ENCODE measurements around the gene GLOD5. TPM values are rescaled to one million over a fixed set of nuclear protein-coding genes. Genes with fewer than 3 reads are reported as not detected.

GLOD5 gene
- total RNA-seq, 2 donors from 2014 or later, result not detected

DNA sequence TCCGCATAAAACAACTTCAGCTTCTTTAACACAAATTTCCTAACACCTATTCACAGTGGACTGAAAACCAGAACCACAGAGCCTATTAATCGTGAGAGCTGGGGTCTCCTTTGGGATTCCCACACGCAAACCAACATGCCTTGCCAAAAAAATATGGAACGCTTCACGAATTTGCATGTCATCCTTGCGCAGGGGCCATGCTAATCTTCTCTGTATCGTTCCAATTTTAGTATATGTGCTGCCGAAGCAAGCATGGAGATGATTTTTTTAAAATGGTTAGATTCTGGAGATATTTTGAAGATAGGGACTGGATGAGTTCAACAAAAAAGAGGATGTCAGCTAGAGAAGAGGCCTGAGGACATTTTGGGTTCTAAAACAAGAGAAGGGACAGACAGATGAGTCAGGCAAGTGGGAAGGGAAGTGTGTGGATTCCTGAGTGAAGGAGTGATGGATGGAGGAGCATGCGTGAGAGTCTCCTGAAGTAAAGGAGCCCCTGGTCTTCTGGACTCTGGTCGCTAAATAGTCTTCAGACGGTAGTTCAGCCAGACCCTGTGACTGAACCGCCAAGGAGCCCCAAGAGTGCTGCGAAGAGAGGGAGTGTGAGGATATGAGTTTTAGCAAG, 15.4 kb downstream of the GLOD5 start:
- Mint-ChIP-seq H3K4me3 (no peak overlapping the region), H3K4me1 (ENCODE audit: low read depth) (no peaks in the 10 kb centered on the region)
- no peak for ATAC-seq (replicated peaks in 1 of 2)

DNA sequence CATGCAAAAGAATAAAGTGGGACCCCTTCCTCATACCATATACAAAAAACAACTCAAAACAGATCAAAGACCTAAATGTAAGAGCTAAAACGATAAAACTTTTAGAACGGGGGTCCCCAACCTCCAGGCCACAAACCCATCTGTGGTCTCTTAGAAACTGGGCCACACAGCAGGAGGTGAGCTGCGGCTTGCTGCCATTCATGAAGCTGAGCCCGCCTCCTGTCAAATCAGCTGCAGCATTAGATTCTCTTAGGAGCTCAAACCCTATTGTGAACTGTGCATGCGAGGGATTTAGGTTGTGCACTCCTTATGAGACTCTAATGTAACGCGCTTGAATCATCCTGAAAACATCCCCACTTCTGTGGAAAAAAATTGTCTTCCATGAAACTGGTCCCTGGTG, 17.9 kb downstream of the GLOD5 start:
- Mint-ChIP-seq H3K27me3 (ENCODE audit: low read depth) (peaks cover 26% of the 10 kb centered on the region), H3K9me3 (no peaks in the 10 kb centered on the region)

More for the DNA sequence above, 15.4 kb downstream of the GLOD5 start:
- H3K27me3 Mint-ChIP-seq (ENCODE audit: low read depth), result peaks cover 32% of the 10 kb centered on the region
- DNase-seq, result no peak
- H3K9me3 Mint-ChIP-seq, result no peaks in the 10 kb centered on the region
- no peak overlapping the region for H3K27ac Mint-ChIP-seq
- no peaks in the 10 kb centered on the region for H3K36me3 Mint-ChIP-seq (ENCODE audit: insufficient read depth in 2 of 2)

DNA sequence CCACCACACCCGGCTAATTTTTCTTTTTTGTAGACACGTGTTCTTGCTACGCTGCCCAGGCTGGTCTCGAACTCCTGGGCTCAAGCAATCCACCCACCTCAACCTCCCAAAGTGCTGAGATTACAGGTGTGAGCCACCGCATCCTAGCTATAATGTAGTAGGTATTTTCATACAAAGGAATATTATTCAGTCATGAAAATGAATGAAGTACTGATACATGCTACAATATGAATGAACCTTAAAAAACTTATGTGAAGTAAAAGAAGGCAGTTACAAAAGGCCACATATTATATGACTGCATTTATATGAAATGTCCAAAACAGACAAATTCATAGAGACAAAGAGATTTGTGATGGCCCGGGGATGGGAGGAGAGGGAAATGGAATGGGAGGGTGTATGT, 20.2 kb downstream of the GLOD5 start:
- Mint-ChIP-seq H3K9me3 (no peaks in the 10 kb centered on the region), H3K27ac (no peak overlapping the region), H3K4me3 (no peak overlapping the region), H3K27me3 (ENCODE audit: low read depth) (peaks cover 12% of the 10 kb centered on the region), H3K4me1 (ENCODE audit: low read depth) (no peaks in the 10 kb centered on the region), H3K36me3 (ENCODE audit: insufficient read depth in 2 of 2) (no peaks in the 10 kb centered on the region)
- ATAC-seq (replicated peaks in 1 of 2) (no peak), DNase-seq (no peak)

More for the DNA sequence above, 17.9 kb downstream of the GLOD5 start:
- Mint-ChIP-seq H3K36me3 (ENCODE audit: insufficient read depth in 2 of 2) (no peaks in the 10 kb centered on the region), H3K4me1 (ENCODE audit: low read depth) (no peaks in the 10 kb centered on the region), H3K4me3 (no peak overlapping the region), H3K27ac (no peak overlapping the region)
- DNase-seq, result no peak
- ATAC-seq (replicated peaks in 1 of 2), result no peak

DNA sequence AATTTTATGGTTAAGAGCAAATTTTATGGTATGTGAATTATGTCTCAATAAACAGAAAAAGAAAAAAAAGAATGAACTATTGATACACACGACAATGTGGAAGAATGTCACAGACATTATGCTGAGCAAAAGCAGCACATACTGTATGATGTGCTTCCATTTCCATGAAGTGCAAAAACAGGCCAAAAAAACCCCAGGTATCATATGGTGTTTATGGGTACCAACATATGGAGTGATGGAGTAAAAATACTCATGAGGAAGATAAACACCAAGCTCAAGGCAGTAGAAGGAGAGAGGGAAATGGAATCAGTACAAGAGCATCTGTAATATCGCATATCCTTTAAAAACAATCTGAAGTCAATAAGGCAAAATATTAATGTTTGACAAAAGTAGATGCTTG, 20.7 kb downstream of the GLOD5 start:
- H3K27me3 Mint-ChIP-seq (ENCODE audit: low read depth), result peaks cover 12% of the 10 kb centered on the region
- no peaks in the 10 kb centered on the region for H3K36me3 Mint-ChIP-seq (ENCODE audit: insufficient read depth in 2 of 2)
- no peak for ATAC-seq (replicated peaks in 1 of 2)
- H3K4me3 Mint-ChIP-seq, result no peak overlapping the region
- H3K4me1 Mint-ChIP-seq (ENCODE audit: low read depth), result no peaks in the 10 kb centered on the region
- DNase-seq, result no peak
- H3K9me3 Mint-ChIP-seq, result no peaks in the 10 kb centered on the region
- no peak overlapping the region for H3K27ac Mint-ChIP-seq

DNA sequence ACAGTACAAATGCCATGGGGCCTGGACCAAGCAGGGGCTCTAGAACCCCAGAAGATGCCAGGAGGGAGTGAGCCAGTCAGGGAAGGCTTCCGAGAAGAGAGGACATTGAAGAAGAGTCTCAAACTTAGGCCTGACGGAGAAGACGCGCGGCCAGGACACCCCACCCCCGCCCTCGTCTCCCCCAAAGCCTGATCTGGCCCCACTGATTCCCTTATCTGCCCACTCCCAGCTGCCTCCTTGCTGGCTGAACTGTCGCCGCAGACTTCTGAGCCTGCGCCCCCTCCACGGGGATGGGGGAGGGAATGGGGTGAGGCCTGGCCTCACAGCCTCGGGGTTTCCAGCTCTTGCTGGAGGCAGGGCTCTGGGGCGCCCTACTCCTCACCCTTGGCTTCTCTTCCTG, 21.2 kb downstream of the GLOD5 start:
- no peaks in the 10 kb centered on the region for H3K36me3 Mint-ChIP-seq (ENCODE audit: insufficient read depth in 2 of 2)
- no peaks in the 10 kb centered on the region for H3K9me3 Mint-ChIP-seq
- DNase-seq (no peak), ATAC-seq (replicated peaks in 1 of 2) (no peak)
- H3K27me3 Mint-ChIP-seq (ENCODE audit: low read depth), result peaks cover 13% of the 10 kb centered on the region
- no peaks in the 10 kb centered on the region for H3K4me1 Mint-ChIP-seq (ENCODE audit: low read depth)
- no peak overlapping the region for H3K27ac Mint-ChIP-seq
- H3K4me3 Mint-ChIP-seq, result no peak overlapping the region

DNA sequence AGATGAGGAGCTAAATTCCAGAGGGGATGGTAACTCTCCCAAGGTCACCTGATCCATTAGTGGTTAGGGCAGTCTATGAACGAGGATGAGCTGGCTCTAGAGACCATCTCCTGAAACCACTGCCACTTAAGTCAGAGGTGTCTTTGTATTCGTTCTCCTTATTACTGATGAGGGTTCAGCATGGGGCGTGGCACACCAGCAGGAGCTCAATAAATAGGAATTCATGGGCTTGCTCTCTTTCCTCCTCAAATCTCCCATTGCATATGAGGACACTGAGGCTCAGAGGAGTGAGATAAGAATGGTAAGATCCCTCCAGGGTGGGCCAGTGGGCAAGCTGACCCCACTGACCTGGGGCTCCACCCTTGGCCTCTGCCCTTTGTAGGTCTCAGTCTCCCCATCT, 23.2 kb downstream of the GLOD5 start:
- DNase-seq, result no peak
- peaks cover 31% of the 10 kb centered on the region for H3K27me3 Mint-ChIP-seq (ENCODE audit: low read depth)
- no peak for ATAC-seq (replicated peaks in 1 of 2)
- no peak overlapping the region for H3K27ac Mint-ChIP-seq
- H3K9me3 Mint-ChIP-seq, result no peaks in the 10 kb centered on the region
- H3K36me3 Mint-ChIP-seq (ENCODE audit: insufficient read depth in 2 of 2), result no peaks in the 10 kb centered on the region
- no peak overlapping the region for H3K4me3 Mint-ChIP-seq
- peaks cover 5% of the 10 kb centered on the region for H3K4me1 Mint-ChIP-seq (ENCODE audit: low read depth)

DNA sequence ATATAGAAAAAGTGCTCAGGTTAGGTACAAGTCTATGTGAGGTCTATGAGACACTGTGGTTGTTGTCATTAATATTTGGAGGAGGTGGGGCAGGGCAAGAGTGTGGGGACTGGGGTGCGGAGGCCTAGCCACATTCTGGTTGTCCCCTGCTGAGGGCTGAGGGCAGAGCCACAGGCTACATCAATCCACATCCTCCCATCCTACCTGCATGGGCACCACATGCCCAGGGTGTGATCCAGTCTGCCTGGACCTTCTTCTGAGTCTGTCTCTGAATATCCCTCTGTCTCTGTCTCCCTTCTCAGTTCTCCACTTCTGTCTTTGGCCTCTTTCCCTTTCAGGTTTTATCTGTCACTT, 23.6 kb downstream of the GLOD5 start:
- ATAC-seq (replicated peaks in 1 of 2), result no peak
- Mint-ChIP-seq H3K27ac (no peak overlapping the region), H3K9me3 (no peaks in the 10 kb centered on the region), H3K27me3 (ENCODE audit: low read depth) (peaks cover 36% of the 10 kb centered on the region), H3K36me3 (ENCODE audit: insufficient read depth in 2 of 2) (no peaks in the 10 kb centered on the region), H3K4me3 (no peak overlapping the region), H3K4me1 (ENCODE audit: low read depth) (peaks cover 7% of the 10 kb centered on the region)
- no peak for DNase-seq

DNA sequence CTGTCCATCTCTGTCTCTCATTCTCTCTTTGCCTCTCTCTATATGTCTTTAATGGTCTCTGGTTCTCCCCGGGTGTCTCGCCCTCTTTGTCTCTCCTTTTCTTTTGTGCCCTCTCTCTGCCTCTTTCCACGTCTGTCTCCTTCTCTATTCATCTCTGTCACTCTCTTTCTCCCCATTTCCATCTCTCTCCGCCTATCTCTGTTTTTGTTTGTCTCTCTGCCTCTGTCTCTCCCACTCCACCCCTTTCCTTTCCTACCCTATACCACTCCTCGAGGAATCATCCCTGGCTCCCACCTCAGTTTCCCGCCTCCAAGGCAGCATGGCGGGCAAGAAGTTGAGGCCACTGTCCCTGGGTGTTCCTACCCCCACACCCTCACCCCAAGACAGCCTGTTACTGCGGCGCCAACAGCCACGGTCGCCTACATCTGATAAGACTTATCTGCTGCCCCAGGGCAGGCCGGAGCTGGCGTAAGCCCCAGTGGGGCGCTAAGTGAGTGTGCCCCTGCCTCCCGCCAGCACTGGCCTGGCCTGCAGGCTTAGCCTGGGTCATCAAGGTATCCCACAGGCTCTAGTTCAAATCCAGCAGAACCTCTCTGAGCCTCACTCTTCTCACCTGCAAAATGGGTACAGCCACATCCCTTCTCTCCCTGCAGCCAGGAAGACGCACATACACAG, 24.1 kb downstream of the GLOD5 start:
- ATAC-seq (replicated peaks in 1 of 2), result no peak
- no peak for DNase-seq
- Mint-ChIP-seq H3K9me3 (no peaks in the 10 kb centered on the region), H3K36me3 (ENCODE audit: insufficient read depth in 2 of 2) (no peaks in the 10 kb centered on the region), H3K27me3 (ENCODE audit: low read depth) (peaks cover 37% of the 10 kb centered on the region), H3K27ac (no peak overlapping the region), H3K4me3 (no peak overlapping the region), H3K4me1 (ENCODE audit: low read depth) (peaks cover 7% of the 10 kb centered on the region)

DNA sequence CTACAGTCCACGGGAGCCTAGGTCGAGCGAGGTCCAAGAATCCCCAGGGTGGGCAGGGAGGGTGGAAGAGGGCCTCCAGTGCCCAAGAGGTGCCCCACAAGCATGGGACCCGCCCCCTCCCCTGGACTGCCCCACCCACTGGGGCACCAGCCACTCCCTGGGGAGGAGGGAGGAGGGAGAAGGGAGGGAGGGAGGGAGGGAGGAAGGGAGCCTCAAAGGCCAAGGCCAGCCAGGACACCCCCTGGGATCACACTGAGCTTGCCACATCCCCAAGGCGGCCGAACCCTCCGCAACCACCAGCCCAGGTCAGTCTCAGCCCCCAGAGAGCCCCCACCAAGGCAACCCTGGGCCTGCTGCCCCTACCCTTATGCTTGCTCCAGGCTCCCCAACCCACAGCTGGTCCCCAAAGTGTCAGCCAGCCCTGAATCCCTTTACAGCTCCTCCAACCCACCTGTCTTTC, 24.8 kb downstream of the GLOD5 start, which contains the start of gene GATA1:
Gene GATA1, plus strand, starts transcription at position 250 of the 460 bp plus-strand sequence. CDS start 4,520 bp downstream, outside the sequence.
- Mint-ChIP-seq H3K36me3 (ENCODE audit: insufficient read depth in 2 of 2) (no peaks in the 10 kb centered on the region), H3K27me3 (ENCODE audit: low read depth) (peaks cover 37% of the 10 kb centered on the region), H3K4me1 (ENCODE audit: low read depth) (peaks cover 7% of the 10 kb centered on the region), H3K27ac (no peak within 1 kb of the TSS), H3K4me3 (no peak within 1 kb of the TSS), H3K9me3 (no peaks in the 10 kb centered on the region)
- DNase-seq (no peak), ATAC-seq (replicated peaks in 1 of 2) (no peak)

DNA sequence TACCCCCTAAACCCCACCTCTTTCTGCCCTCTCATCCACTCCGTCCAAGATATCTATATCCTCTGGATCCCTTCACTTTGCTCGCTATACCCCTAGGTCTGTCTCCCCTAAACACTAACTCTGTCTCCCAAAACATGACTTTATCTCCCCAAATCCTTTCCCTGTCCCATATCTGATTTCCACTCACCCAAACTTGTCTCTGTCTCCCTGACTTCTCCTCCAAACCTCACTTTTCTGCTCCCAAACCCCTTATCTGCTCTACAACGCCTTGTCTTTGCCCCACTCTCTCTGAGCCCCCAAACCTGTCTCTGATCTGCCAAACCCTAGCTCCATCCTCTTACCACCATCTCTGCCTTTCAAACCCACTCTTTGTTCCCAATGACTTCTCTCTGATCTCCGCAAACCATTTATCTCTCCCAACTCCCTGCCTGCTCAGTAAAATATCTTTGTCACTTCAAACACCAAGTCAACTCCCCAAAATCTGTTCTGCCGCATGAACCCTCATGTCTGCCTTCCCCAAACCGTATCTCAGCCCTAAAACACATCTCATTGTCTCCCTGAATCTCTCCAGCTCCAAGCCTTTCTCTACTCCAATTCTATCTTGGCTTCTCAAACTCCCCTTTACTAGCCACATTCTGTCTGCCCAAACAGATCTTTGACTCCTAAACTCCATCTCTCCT, 25.4 kb downstream of the GLOD5 start:
- Mint-ChIP-seq H3K36me3 (ENCODE audit: insufficient read depth in 2 of 2) (no peaks in the 10 kb centered on the region), H3K4me3 (no peak overlapping the region), H3K27me3 (ENCODE audit: low read depth) (peaks cover 37% of the 10 kb centered on the region), H3K9me3 (no peaks in the 10 kb centered on the region), H3K27ac (no peak overlapping the region), H3K4me1 (ENCODE audit: low read depth) (peaks cover 7% of the 10 kb centered on the region)
- ATAC-seq (replicated peaks in 1 of 2), result no peak
- no peak for DNase-seq

DNA sequence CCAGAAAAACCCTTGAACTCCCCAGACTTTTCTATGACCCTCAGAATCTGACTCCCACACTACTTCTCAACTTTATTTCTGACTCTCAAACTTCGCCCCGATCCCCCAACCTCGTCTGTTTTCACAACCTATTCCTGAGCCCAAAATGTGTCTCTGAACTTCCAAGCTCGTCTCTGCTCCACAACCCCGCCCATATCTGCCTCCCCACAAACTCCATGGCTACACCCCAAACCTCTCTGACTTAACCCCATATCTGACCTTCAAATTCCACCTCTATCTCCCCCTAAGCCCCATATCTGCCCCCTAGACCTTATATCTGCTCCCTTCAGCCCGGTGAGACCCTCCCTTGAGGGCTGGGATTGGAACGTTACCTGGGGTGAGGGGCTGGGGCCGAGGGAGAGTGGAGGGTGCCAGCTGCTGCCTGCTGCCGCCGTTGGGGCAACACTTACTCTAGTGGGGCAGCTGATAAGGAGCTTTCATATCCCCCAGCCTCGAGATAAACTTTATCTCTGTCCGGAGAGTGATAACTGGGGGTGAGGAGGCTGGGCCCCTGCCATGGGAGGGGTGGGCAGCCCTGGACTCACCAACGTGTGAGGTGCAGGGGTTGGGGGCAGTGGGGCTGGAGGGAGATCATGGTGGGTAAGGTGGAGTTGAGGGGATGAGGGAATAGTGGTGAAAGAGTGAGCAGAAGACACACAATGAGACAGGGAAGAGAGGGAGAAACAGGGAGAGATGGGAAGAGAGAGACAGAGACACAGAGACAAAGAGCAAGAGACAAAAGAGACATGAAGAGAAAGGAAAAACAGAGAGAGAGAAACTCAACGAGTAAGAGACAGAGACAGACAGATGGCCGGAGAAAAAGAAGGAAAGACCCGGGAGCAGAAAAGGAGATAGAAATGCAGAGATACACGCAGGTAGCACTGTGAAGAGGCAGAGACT, 26.2 kb downstream of the GLOD5 start:
- no peak overlapping the region for H3K4me3 Mint-ChIP-seq
- no peak for DNase-seq
- no peak overlapping the region for H3K27ac Mint-ChIP-seq
- peaks cover 7% of the 10 kb centered on the region for H3K4me1 Mint-ChIP-seq (ENCODE audit: low read depth)
- no peak for ATAC-seq (replicated peaks in 1 of 2)
- H3K9me3 Mint-ChIP-seq, result no peaks in the 10 kb centered on the region
- H3K36me3 Mint-ChIP-seq (ENCODE audit: insufficient read depth in 2 of 2), result no peaks in the 10 kb centered on the region
- H3K27me3 Mint-ChIP-seq (ENCODE audit: low read depth), result peaks cover 37% of the 10 kb centered on the region

DNA sequence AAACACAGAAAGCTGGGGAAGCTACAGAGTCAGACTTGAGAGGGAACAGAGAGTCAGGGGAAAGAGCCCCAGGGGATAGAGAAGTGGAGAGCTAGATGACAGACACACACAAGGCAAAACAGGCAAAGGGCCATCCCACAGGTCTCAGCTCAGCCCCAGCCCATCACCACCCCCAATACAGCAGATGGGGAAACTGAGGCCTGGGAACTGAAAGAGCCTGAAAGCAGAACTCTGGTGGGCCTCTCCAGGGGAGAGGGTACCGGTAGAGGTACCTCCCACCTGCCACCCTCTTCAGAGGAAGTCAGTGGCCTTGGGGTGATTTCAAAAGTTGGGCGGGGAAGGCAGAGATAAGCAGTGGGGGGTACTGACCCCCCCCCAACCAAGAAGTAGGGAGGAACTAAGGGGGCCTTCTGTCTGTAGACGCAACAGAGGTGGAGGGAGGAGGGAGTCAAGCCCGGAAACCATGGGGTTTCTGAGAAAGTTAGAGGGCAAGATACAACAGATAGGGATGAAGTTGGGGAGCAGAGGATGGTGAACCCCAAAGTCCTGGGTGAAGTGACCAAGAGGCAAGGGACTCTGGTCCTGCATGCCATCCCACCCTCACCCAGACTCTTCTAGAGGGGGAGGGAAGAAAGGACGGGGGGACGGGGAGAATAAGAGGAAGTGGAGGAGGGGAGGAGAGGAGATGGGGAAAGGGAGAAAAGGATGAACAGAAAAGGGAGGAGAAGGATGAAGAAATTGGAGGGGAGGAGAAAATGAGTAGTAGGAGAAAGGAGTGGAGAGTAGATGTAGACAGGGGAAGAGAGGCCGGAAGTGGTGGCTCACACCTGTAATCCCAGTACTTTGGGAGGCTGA, 28.0 kb downstream of the GLOD5 start:
- no peaks in the 10 kb centered on the region for H3K9me3 Mint-ChIP-seq
- ATAC-seq (replicated peaks in 1 of 2) (no peak), DNase-seq (no peak)
- no peaks in the 10 kb centered on the region for H3K36me3 Mint-ChIP-seq (ENCODE audit: insufficient read depth in 2 of 2)
- peaks cover 37% of the 10 kb centered on the region for H3K27me3 Mint-ChIP-seq (ENCODE audit: low read depth)
- no peak overlapping the region for H3K4me3 Mint-ChIP-seq
- peaks cover 7% of the 10 kb centered on the region for H3K4me1 Mint-ChIP-seq (ENCODE audit: low read depth)
- peak overlapping the region; percentile 24 for H3K27ac Mint-ChIP-seq
